Eye (tissue), 1 donor: ENCODE results near the gene MAPK10.

Experiments used
- DNase-seq: peaks from one replicate; pipeline ENCODE4 v3.0.0-alpha.2; 2015

Gene MAPK10

DNA sequence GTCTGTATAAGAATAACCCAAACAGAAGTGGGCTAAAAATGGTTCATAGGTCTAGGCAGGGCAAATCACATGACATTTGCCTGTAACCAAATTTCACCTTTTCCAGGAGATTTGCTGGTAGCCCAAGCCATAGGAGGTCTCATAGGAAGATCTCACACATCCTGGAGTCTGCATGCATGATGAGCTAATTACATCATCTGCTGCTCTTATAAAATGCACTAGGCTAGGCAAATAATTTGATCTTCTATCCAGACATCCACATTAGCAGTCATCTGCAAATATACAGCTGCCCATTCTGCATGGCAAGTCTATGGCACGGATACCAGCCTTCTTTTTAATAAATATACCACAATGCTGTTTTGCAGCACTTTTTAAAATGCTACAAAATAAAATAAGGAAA, 87.2 kb downstream of the MAPK10 start:
- DNase-seq: no peak

- DNase-seq: no peak
These were observed 88.8 kb downstream of the MAPK10 start for GRCh38 chr4:86271057-86271456.

- no peak for DNase-seq
These were observed 90.5 kb downstream of the MAPK10 start for GRCh38 chr4:86269354-86269753.

GRCh38 chr4:86264241-86264640, 95.6 kb downstream of the MAPK10 start:
- DNase-seq: peak; percentile 19

DNA sequence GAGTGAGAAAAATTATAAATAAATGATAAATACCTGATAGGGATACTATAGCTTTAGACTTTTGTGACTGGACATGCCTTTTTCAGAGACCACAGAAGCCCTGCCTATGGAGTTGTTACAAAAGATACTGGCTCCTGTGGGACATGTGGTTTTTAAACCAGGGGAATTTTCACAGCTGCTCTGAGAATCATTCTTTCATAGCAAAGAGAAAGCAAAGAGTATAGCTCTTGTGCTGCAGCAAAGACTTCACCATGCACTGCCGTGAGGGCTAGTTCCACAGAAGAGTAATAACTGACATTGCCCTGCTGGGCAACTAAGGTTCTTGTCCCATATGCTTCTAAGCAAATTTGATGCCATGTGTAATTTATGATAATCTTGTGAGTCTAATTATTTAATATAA, 98.2 kb downstream of the MAPK10 start:
- DNase-seq: no peak

DNA sequence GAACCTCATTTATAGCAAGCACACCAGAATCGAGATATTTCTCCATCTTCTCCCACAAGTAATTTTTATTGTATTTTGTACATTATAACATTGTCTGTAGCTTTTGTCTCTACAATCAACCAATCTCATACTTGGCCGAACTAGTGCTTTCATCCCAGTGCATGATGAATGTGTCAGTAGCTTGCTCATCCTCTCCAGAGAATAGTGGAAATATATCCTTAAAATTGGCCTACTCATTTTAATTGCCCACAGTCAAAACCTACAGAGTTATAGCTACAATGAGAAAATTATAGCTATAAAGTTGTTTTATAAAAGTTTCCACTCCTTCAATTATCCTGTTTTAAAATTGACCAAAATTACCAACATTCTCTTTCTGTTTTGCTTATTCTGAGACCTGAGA, 103.8 kb downstream of the MAPK10 start:
- DNase-seq: no peak

- no peak for DNase-seq
These were observed 109.2 kb downstream of the MAPK10 start for GRCh38 chr4:86250619-86251018.

GRCh38 chr4:86250006-86250405, 109.8 kb downstream of the MAPK10 start:
- no peak for DNase-seq

GRCh38 chr4:86249074-86249473, 110.8 kb downstream of the MAPK10 start:
- DNase-seq: no peak

GRCh38 chr4:86247906-86248305, 111.9 kb downstream of the MAPK10 start:
- DNase-seq: no peak

GRCh38 chr4:86247320-86247719, 112.5 kb downstream of the MAPK10 start:
- no peak for DNase-seq

GRCh38 chr4:86243750-86244149, 116.1 kb downstream of the MAPK10 start:
- no peak for DNase-seq

- no peak for DNase-seq
These were observed 117.2 kb downstream of the MAPK10 start for GRCh38 chr4:86242677-86243076.

DNA sequence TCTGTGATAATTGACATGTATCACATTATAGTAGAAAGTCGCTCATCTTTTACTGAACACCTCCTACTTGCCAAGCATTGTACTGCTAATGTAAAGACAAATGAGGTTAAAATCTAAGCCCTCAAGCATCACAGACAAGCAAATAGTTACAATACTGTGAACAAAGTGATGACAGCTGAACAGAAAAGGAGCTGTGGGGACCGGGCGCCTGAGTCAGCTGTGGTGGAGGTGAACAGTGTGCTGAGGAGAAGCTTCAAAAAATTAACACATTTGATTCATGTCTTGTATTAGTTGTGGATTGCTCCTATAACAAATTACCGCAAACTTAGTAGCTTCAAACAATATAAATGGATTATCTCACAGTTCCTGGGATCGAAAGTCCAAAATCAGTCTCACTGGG, 124.3 kb downstream of the MAPK10 start:
- DNase-seq: no peak

GRCh38 chr4:86233681-86234080, 126.2 kb downstream of the MAPK10 start:
- peak; percentile 23 for DNase-seq

- DNase-seq: no peak
These were observed 126.8 kb downstream of the MAPK10 start for GRCh38 chr4:86233090-86233489.

DNA sequence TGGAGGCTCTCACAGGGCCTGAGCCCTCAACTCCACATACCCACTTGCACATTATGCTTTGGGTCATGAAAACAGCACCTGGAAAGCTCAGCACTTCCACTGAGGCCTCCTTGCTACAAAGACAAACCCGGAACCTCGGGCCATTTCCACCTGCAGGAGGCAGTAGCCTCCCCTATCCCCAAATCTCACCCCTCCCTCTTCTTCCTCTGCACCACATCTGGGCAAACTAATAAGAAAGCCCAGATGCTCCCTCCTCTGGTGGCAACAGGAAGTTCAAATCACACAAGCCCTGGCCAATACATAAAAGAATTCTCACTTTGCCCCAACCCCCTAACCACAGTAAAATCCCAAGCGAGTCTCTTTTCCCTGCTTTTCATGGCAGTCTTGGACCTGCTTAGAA, 136.4 kb downstream of the MAPK10 start:
- no peak for DNase-seq

DNA sequence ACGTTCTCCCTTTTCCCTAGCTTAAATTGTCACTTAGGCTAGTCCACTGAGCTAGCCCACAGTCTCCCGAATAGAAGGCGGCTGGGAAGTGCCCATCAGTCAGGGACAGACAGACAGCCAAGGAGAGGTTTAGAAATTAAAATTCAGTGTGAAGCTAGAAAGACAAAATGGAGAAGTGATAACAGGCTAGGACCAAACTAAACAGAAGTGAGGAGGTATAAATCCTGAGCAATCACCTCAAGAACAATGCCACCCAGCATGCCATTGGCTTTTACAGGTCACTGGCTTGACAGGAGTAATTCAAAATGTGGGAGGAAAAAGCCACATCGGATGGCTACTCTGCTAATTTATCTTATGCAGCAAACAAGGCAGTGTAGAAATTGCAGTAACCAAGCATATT, 138.9 kb downstream of the MAPK10 start:
- DNase-seq: peak; percentile 50

- no peak for DNase-seq
These were observed 139.7 kb downstream of the MAPK10 start for GRCh38 chr4:86220121-86220520.

GRCh38 chr4:86218746-86219473, 140.9 kb downstream of the MAPK10 start:
- DNase-seq: no peak

DNA sequence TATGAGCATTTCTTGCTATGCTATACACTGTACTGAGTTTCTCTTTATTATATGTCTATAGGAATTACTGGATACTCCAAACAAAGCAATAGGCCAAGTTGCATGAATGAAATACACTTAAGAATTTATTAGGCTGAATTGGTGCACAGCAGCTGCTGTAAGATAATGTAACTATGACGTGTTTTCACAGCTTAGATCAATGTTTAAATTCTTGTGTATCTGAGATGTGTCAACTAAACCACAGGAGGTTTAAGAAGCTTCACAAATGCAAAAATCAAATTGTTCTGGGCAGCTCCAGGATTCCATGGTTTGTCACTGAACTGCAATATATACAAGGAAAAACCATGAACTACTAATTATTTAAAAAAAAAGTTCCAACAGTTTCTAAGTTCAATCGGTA, 156.7 kb downstream of the MAPK10 start:
- no peak for DNase-seq

DNA sequence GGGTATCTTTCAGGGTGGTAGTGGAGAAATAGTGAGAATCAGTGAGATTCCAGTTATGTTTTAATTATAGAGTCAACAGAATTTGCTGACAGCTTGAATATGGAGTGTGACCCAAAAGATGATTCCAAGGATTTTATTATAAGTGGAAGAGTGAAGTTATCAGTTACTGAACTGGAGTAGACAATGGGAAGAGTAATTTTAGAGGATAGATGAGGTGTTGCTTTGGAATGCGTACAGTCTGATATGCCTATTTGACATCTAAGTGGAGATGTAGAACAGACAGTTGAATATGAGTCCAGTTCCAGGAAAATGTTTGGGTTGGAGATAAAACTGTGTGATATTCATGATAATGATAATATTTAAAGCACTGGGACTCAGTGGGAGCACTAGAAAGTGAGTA, 174.2 kb downstream of the MAPK10 start:
- no peak for DNase-seq

DNA sequence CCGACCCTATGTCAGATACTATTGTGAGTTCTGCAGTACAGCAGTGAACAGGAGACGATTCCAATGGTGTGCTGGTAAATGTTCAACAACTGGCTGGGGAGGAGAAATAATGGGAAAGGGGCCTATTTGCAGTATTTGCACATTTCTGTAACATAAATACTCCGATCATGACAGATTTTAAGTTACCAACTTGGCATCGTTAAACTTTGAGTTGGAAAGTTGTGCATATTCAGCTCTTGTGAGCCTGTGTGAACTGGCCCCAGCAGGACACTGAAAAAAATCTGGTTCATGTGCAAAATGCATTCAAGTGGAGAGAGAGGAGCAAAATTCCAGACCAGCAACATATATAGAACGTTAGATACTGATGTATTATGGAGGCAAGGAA, 175.0 kb downstream of the MAPK10 start:
- DNase-seq: no peak

DNA sequence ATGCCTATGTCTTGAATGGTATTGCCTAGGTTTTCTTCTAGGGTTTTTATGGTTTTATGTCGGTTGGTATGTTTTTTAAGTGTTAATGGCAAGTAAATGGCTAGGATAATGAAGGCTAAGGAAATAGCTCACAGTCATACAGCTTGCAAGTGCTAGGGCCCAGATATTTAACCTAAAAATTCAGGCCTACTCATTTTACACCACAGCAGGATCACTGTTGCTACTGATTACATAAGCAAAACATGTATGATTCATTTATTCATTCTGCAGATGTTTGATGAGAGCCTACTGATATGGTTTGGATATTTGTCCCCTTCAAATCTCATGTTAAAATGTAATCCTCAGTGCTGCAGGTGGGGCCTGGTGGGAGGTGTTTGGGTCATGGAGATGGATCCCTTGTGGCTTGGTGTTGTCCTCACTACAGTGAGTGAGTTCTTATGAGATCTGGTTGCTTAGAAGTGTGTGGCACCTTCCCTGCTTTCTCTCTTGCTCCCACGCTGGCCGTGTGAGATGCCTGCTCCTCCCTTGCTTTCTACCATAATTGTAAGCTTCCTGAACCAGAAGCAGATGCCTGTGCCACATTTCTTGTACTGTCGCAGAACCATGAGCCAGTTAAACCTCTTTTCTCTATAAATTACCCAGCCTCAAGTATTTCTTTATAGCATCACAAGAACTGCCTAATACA, 175.5 kb downstream of the MAPK10 start:
- no peak for DNase-seq

DNA sequence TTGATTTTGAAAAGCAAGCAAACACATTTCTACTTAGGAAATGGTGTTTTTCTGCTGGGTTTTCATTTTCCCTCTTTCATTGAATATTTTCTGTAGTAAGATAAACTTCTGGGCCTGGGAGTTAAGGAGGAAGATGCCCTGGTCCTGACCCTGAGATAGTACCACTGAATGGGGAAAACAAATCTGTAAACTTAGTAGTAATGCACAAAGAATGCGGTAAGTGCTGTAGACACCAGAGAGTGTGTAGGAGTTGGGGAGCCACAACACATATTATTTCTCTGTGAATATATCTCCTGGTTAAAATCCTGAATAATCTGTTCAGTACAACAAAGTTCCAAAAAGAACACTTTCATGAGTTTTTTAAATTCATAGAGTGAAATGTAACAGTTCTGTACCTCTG, 178.3 kb downstream of the MAPK10 start:
- no peak for DNase-seq
